OCI-LY1 (cell line): ENCODE results near the gene CEND1.

Source experiments
- H2AFZ ChIP-seq: fragments of 200-600 bp; sonication (generic), shearing (Covaris generic); 2 replicates; pipeline ENCODE4 v1.6.0; 2014; ENCODE audit warnings: antibody characterized with exemption, mild to moderate bottlenecking, low read length
- H3F3A ChIP-seq: fragments of 200-600 bp; sonication (generic), shearing (Covaris generic); 2 replicates; pipeline ENCODE4 v1.6.0; 2014; ENCODE audit warnings: mild to moderate bottlenecking, antibody characterized with exemption, low read length, moderate library complexity; ENCODE audit not compliant: insufficient read depth
- H3K27ac ChIP-seq: fragments of 200-600 bp; sonication (generic); 2 replicates; pipeline ENCODE4 v1.5.1; 2014; ENCODE audit warnings: low read length, mixed run types, mild to moderate bottlenecking, low read depth; ENCODE audit not compliant: poor library complexity, severe bottlenecking
- H3K27me3 ChIP-seq: fragments of 200-600 bp; sonication (generic); 2 replicates; pipeline ENCODE4 v1.6.0; 2014; ENCODE audit warnings: antibody characterized with exemption, mild to moderate bottlenecking, low read length, moderate library complexity; ENCODE audit not compliant: insufficient read depth
- H3K36me3 ChIP-seq: fragments of 200-600 bp; sonication (generic); 2 replicates; pipeline ENCODE4 v1.6.1; 2014; ENCODE audit warnings: mild to moderate bottlenecking, antibody characterized with exemption, low read length, moderate library complexity, mixed read lengths; ENCODE audit not compliant: insufficient read depth
- H3K4me1 ChIP-seq: fragments of 200-600 bp; sonication (generic); 2 replicates; pipeline ENCODE4 v1.5.1; 2014; ENCODE audit warnings: mild to moderate bottlenecking, low read length, moderate library complexity; ENCODE audit not compliant: insufficient read depth, severe bottlenecking
- H3K4me2 ChIP-seq: fragments of 200-600 bp; sonication (generic), shearing (Covaris generic); 2 replicates; pipeline ENCODE4 v1.6.1; 2014; ENCODE audit warnings: low read length
- H3K4me3 ChIP-seq: fragments of 200-600 bp; sonication (generic); 2 replicates; pipeline ENCODE4 v1.5.1; 2014; ENCODE audit warnings: low read length, low read depth, mild to moderate bottlenecking, mixed read lengths; ENCODE audit not compliant: poor library complexity, severe bottlenecking
- H3K79me2 ChIP-seq: fragments of 200-600 bp; shearing (Covaris generic); 2 replicates; pipeline ENCODE4 v1.6.1; 2016; ENCODE audit warnings: mixed run types, low read length, mixed read lengths; ENCODE audit not compliant: insufficient read depth
- H3K9ac ChIP-seq: fragments of 200-600 bp; sonication (generic), shearing (Covaris generic); 2 replicates; pipeline ENCODE4 v1.6.1; 2014; ENCODE audit warnings: mild to moderate bottlenecking, low read length, mixed read lengths
- H3K9me2 ChIP-seq: fragments of 200-600 bp; sonication (generic), shearing (Covaris generic); 2 replicates; pipeline ENCODE4 v1.6.1; 2014; ENCODE audit warnings: low read depth, mild to moderate bottlenecking, low read length, mixed read lengths
- H3K9me3 ChIP-seq: fragments of 200-600 bp; shearing (Covaris generic); 2 replicates; pipeline ENCODE4 v1.6.1; 2014; ENCODE audit warnings: low read length, mixed read lengths
- H4K20me1 ChIP-seq: fragments of 200-600 bp; sonication (generic), shearing (Covaris generic); 2 replicates; pipeline ENCODE4 v1.6.0; 2016; ENCODE audit warnings: mild to moderate bottlenecking, low read length; ENCODE audit not compliant: insufficient read depth
- EZH2 ChIP-seq: fragments of 200-600 bp; sonication (generic), shearing (Covaris generic); IDR thresholded peaks from 2 replicates; pipeline ENCODE4 v1.8.0; 2017; ENCODE audit warnings: borderline replicate concordance, mixed run types, mild to moderate bottlenecking, antibody characterized with exemption, low read length, moderate library complexity, mixed read lengths
- TF ChIP-seq, protein P1 (sequence below): fragments of 200-600 bp; sonication (generic), shearing (Covaris generic); IDR thresholded peaks from 2 replicates; pipeline ENCODE4 v1.5.1; 2017; ENCODE audit warnings: mild to moderate bottlenecking, antibody characterized with exemption, low read length, moderate library complexity, mixed read lengths

Gene CEND1

DNA sequence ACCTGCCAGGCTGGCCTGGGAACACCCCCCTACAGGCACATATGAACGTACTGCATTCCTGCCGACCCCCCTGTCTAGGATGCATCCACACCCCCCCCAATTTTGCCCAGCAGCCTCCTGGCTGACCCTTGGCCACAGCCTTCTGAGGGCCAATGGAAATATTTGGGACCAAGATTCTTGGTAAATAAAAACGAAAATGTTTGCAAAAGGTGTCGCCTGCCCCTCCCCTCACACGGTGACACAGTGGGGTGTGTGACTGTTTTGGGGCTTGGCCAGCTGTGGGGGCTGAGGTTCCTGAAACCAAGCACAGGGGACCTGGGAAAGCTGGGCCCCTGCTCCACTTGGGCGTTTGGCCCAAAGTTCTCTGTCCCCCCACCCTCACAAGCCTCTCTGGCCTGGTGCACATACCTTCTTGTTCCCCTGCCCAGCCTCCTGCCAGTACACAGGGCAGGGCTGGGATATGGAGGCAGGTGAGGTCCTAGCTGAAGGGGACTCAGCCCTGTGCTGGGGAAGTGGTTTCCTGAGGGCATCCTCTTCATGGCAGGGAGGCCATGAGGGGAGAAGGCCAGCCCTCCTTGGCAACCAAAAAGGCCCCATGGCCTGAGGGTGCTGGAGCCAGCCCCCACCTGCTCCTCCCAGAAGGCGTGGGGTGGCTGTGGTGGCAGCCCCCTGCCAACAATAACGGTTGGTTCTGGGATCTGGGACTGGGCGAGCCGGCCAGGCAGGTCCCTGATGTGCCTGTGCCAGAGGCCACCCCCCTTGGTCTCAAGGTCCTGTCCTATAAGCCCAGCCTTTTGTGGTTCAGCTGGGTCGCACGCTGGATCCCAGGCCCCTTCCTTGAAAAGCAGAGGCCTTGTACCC, 35.7 kb upstream of the CEND1 start:
- peaks cover 17% of the 10 kb centered on the region for H3K27me3 ChIP-seq
- H3F3A ChIP-seq, result no peaks in the 10 kb centered on the region
- H3K4me1 ChIP-seq, result peaks cover 31% of the 10 kb centered on the region
- TF ChIP-seq, protein P1, sequence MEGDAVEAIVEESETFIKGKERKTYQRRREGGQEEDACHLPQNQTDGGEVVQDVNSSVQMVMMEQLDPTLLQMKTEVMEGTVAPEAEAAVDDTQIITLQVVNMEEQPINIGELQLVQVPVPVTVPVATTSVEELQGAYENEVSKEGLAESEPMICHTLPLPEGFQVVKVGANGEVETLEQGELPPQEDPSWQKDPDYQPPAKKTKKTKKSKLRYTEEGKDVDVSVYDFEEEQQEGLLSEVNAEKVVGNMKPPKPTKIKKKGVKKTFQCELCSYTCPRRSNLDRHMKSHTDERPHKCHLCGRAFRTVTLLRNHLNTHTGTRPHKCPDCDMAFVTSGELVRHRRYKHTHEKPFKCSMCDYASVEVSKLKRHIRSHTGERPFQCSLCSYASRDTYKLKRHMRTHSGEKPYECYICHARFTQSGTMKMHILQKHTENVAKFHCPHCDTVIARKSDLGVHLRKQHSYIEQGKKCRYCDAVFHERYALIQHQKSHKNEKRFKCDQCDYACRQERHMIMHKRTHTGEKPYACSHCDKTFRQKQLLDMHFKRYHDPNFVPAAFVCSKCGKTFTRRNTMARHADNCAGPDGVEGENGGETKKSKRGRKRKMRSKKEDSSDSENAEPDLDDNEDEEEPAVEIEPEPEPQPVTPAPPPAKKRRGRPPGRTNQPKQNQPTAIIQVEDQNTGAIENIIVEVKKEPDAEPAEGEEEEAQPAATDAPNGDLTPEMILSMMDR, result no peak
- no peaks in the 10 kb centered on the region for H3K9me3 ChIP-seq
- H2AFZ ChIP-seq, result no peak overlapping the region
- H3K36me3 ChIP-seq, result peaks cover 14% of the 10 kb centered on the region
- no peaks in the 10 kb centered on the region for H3K9me2 ChIP-seq
- H3K4me2 ChIP-seq, result no peak overlapping the region
- H3K27ac ChIP-seq, result no peak overlapping the region
- no peaks in the 10 kb centered on the region for H3K79me2 ChIP-seq
- no peaks in the 10 kb centered on the region for H4K20me1 ChIP-seq
- no peak overlapping the region for H3K9ac ChIP-seq
- H3K4me3 ChIP-seq, result no peak overlapping the region

DNA sequence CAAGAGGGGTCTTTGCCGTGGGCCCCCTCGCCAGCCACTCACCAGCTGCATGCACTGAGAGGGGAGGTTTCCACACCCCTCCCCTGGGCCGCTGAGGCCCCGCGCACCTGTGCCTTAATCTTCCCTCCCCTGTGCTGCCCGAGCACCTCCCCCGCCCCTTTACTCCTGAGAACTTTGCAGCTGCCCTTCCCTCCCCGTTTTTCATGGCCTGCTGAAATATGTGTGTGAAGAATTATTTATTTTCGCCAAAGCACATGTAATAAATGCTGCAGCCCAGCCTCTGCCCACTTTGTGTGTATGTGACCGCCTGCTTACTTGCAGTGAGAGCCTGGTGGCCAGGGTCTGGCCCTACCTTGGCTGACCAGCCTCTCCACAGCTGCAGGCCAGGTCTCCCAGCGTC, 35.1 kb upstream of the CEND1 start:
- no peak overlapping the region for H3K4me2 ChIP-seq
- H3K4me3 ChIP-seq, result no peak overlapping the region
- H3K9ac ChIP-seq, result no peak overlapping the region
- H3K9me3 ChIP-seq, result no peaks in the 10 kb centered on the region
- peaks cover 14% of the 10 kb centered on the region for H3K36me3 ChIP-seq
- H4K20me1 ChIP-seq, result no peaks in the 10 kb centered on the region
- no peak overlapping the region for H3K27ac ChIP-seq
- no peaks in the 10 kb centered on the region for H3K9me2 ChIP-seq
- peaks cover 15% of the 10 kb centered on the region for H3K27me3 ChIP-seq
- TF ChIP-seq, protein P1, result no peak
- no peak for TF ChIP-seq EZH2
- peaks cover 30% of the 10 kb centered on the region for H3K4me1 ChIP-seq
- H2AFZ ChIP-seq, result no peak overlapping the region
- H3K79me2 ChIP-seq, result no peaks in the 10 kb centered on the region
- H3F3A ChIP-seq, result no peaks in the 10 kb centered on the region

DNA sequence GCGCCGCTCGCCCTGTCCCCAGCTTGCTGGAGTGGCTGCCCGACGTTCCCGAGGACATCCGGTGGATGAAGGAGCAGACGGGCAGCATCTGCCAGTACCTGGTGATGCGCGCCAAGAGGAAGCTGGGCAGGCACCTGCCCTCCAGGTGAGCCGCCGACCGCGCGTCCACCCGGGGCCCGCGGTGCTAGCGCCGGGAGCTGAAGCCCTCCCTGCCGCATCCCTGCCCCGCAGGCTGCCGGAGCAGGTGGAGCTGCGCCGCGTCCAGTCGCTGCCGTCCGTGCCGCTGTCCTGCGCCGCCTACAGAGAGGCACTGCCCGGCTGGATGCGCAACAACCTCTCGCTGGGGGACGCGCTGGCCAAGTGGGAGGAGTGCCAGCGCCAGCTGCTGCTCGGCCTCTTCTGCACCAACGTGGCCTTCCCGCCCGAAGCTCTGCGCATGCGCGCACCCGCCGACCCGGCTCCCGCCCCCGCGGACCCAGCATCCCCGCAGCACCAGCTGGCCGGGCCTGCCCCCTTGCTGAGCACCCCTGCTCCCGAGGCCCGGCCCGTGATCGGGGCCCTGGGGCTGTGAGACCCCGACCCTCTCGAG, 34.5 kb upstream of the CEND1 start:
- H3K79me2 ChIP-seq, result no peaks in the 10 kb centered on the region
- no peak overlapping the region for H2AFZ ChIP-seq
- TF ChIP-seq, protein P1, result no peak
- TF ChIP-seq EZH2, result no peak
- H3K4me2 ChIP-seq, result no peak overlapping the region
- no peaks in the 10 kb centered on the region for H4K20me1 ChIP-seq
- H3K9me2 ChIP-seq, result no peaks in the 10 kb centered on the region
- no peak overlapping the region for H3K27ac ChIP-seq
- peaks cover 14% of the 10 kb centered on the region for H3K27me3 ChIP-seq
- H3K36me3 ChIP-seq, result peaks cover 14% of the 10 kb centered on the region
- H3K9ac ChIP-seq, result no peak overlapping the region
- H3K9me3 ChIP-seq, result no peaks in the 10 kb centered on the region
- peaks cover 24% of the 10 kb centered on the region for H3K4me1 ChIP-seq
- H3K4me3 ChIP-seq, result no peak overlapping the region
- H3F3A ChIP-seq, result no peaks in the 10 kb centered on the region
